Panc1 (cell line): Measurements from ENCODE around the gene ETAA1.

Experiments
- POLR2AphosphoS5 ChIP-seq: IDR thresholded peaks from 2 replicates; pipeline ENCODE4 v1.6.1; 2012; ENCODE audit warnings: mild to moderate bottlenecking, low read depth, low read length, moderate library complexity
- TF ChIP-seq, protein P1 (sequence below): fragments of 450-650 bp; IDR thresholded peaks from 2 replicates; pipeline ENCODE4 v1.5.1; 2017; ENCODE audit warnings: mild to moderate bottlenecking
- TF ChIP-seq, protein P2 (sequence below), 2 experiments: IDR thresholded peaks; 2 replicates each; pipeline ENCODE4 v1.6.1; 2011 to 2012; ENCODE audit warnings: low read depth in 2 of 2, control low read depth in 1 of 2, low read length in 1 of 2, mild to moderate bottlenecking in 1 of 2, moderate library complexity in 1 of 2; ENCODE audit not compliant: insufficient read depth in 1 of 2

DNA sequence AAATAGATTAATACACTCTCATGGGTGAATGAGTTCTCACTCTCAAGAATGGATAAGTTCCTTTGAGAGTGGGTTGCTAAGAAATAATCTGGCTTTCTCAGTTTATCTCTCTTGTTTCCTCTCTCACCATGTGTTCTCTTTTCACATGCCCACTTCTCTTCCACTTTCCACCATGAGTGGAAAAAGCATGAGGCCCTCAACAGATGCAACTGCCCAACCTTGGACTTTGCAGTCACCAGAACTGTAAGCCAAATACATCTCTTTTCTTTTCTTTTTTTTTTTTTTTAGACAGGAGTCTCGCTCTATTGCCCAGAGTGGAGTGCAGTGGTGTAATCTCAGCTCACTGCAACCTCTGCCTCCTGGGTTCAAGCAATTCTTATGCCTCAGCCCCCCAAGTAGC is 18.1 kb upstream of the ETAA1 start:
- TF ChIP-seq, protein P1, sequence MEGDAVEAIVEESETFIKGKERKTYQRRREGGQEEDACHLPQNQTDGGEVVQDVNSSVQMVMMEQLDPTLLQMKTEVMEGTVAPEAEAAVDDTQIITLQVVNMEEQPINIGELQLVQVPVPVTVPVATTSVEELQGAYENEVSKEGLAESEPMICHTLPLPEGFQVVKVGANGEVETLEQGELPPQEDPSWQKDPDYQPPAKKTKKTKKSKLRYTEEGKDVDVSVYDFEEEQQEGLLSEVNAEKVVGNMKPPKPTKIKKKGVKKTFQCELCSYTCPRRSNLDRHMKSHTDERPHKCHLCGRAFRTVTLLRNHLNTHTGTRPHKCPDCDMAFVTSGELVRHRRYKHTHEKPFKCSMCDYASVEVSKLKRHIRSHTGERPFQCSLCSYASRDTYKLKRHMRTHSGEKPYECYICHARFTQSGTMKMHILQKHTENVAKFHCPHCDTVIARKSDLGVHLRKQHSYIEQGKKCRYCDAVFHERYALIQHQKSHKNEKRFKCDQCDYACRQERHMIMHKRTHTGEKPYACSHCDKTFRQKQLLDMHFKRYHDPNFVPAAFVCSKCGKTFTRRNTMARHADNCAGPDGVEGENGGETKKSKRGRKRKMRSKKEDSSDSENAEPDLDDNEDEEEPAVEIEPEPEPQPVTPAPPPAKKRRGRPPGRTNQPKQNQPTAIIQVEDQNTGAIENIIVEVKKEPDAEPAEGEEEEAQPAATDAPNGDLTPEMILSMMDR, result no peak
- no peak for TF ChIP-seq POLR2AphosphoS5
- TF ChIP-seq, protein P2, sequence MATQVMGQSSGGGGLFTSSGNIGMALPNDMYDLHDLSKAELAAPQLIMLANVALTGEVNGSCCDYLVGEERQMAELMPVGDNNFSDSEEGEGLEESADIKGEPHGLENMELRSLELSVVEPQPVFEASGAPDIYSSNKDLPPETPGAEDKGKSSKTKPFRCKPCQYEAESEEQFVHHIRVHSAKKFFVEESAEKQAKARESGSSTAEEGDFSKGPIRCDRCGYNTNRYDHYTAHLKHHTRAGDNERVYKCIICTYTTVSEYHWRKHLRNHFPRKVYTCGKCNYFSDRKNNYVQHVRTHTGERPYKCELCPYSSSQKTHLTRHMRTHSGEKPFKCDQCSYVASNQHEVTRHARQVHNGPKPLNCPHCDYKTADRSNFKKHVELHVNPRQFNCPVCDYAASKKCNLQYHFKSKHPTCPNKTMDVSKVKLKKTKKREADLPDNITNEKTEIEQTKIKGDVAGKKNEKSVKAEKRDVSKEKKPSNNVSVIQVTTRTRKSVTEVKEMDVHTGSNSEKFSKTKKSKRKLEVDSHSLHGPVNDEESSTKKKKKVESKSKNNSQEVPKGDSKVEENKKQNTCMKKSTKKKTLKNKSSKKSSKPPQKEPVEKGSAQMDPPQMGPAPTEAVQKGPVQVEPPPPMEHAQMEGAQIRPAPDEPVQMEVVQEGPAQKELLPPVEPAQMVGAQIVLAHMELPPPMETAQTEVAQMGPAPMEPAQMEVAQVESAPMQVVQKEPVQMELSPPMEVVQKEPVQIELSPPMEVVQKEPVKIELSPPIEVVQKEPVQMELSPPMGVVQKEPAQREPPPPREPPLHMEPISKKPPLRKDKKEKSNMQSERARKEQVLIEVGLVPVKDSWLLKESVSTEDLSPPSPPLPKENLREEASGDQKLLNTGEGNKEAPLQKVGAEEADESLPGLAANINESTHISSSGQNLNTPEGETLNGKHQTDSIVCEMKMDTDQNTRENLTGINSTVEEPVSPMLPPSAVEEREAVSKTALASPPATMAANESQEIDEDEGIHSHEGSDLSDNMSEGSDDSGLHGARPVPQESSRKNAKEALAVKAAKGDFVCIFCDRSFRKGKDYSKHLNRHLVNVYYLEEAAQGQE (IDR thresholded peaks at IDR 0.05; ENCODE audit: insufficient read depth in 1 of 2, low read depth in 2 of 2, low read length in 1 of 2), result no peak
